SK-N-SH treated with all-trans-retinoic acid at 6 μM for 48 hours (cell line): Measurements from ENCODE around the gene WDR36.

Experiments used
- PATZ1 ChIP-seq: fragments of 250-450 bp; sonication (Bioruptor Pico); IDR thresholded peaks from 2 replicates; pipeline ENCODE4 v1.8.0; 2020; ENCODE audit warnings: mild to moderate bottlenecking, moderate library complexity, borderline replicate concordance
- TOX ChIP-seq: fragments of 250-450 bp; sonication (Bioruptor Pico); IDR thresholded peaks from 2 replicates; pipeline ENCODE4 v1.8.0; 2021; ENCODE audit warnings: mild to moderate bottlenecking, moderate library complexity, borderline replicate concordance
- ZNF8 ChIP-seq: fragments of 450-650 bp; formaldehyde crosslinking; IDR thresholded peaks from 2 replicates; pipeline ENCODE4 v1.5.0; 2020; ENCODE audit warnings: mild to moderate bottlenecking, moderate library complexity

- TF ChIP-seq ZNF8 (CRISPR knock-in tag) (no peak), PATZ1 (CRISPR knock-in tag) (no peak), TOX (CRISPR knock-in tag) (no peak)
Observed at GRCh38 chr5:111077678-111078077, 14.5 kb upstream of the WDR36 start.
